Spleen (tissue), 7 donors: Measurements from ENCODE around the gene CUX1.

Experiments
- POLR2A ChIP-seq, 3 donors: fragments of 450-650 bp; IDR thresholded peaks; one replicate each; pipeline ENCODE4 v1.5.1; 2017; ENCODE audit warnings: antibody characterized with exemption in 3 of 3, mild to moderate bottlenecking in 1 of 3
- POLR2AphosphoS5 ChIP-seq, 3 donors: sonication (generic); formaldehyde crosslinking; IDR thresholded peaks; one replicate each; pipeline ENCODE4 v1.5.1; 2017; ENCODE audit warnings: antibody characterized with exemption in 3 of 3
- TF ChIP-seq, protein P1 (sequence below), 11 experiments: fragments of 200-600 bp in 7 of 11; fragments of 450-650 bp in 4 of 11; sonication (generic) in 4 of 11; IDR thresholded peaks in 8 of 11; conservative IDR thresholded peaks in 3 of 11; 1 replicate in 7 of 11; 2 replicates in 4 of 11; pipeline versions ENCODE4 v1.4.0 to v1.8.0; 2016 to 2021; ENCODE audit warnings: antibody characterized with exemption in 11 of 11, inconsistent platforms in 4 of 11, mild to moderate bottlenecking in 1 of 11
- donor health status: DM: no; HTN: no; CAD: no; lungs with moderate emphysema.
- donor health status: DM: no; HTN: no; CAD: no.
- donor health status: DM: no; HTN: no; CAD: no.

DNA sequence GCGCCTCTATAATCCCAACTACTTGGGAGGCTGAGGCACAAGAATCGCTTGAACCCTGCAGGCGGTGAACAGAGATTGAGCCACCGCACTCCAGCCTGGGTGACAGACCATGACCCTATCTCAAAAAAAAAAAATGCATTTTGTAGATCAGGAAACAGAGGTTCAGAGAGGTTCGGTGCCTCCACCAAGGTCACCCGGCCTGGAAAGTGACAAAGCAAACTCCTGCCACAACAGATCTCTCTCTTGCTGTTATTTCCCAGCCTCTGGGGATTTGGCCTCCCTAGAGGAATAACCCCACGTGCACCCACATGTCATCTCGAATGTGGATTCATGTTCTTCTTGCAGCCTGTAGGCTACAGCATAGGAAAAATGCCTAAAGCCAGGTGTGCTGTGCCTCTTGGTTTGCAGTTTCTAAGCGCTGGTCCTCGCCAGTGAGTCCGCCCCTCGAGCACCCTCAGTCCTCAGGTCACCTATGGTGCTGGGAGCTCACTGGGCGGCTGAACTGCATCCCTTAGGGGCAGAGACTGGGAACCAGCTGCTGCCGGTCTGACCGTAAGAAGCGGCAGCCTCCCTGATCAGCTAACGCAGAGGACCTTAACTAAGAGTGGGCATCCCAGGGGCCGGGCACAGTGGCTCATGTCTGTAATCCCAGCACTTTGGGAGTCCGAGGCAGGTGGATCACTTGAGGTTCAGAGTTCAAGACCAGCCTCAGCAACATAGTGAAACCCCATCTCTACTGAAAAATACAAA, 417.6 kb downstream of the CUX1 start:
- TF ChIP-seq, protein P1, sequence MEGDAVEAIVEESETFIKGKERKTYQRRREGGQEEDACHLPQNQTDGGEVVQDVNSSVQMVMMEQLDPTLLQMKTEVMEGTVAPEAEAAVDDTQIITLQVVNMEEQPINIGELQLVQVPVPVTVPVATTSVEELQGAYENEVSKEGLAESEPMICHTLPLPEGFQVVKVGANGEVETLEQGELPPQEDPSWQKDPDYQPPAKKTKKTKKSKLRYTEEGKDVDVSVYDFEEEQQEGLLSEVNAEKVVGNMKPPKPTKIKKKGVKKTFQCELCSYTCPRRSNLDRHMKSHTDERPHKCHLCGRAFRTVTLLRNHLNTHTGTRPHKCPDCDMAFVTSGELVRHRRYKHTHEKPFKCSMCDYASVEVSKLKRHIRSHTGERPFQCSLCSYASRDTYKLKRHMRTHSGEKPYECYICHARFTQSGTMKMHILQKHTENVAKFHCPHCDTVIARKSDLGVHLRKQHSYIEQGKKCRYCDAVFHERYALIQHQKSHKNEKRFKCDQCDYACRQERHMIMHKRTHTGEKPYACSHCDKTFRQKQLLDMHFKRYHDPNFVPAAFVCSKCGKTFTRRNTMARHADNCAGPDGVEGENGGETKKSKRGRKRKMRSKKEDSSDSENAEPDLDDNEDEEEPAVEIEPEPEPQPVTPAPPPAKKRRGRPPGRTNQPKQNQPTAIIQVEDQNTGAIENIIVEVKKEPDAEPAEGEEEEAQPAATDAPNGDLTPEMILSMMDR (IDR thresholded peaks at IDR 0.05 in 8 of 11, conservative IDR thresholded peaks at IDR 0.05 in 3 of 11): no peak
- TF ChIP-seq POLR2A (IDR thresholded peaks at IDR 0.05): no peak
- TF ChIP-seq POLR2AphosphoS5 (IDR thresholded peaks at IDR 0.05): no peak
